Lung (tissue), 12 donors: ENCODE measurements around the gene CD69. TPM values are rescaled to one million over a fixed set of nuclear protein-coding genes. Genes with fewer than 3 reads are reported as not detected.
A peak's percentile ranks its signal among the peaks of the same experiment; 100 is the strongest.

Experiments used
- ATAC-seq: fragments of 200-7000 bp; cut with Tn5 transposase; one replicate; pipeline ENCODE4 v1.9.1; 2020; ENCODE audit warnings: moderate number of reproducible peaks; ENCODE audit not compliant: insufficient read depth, low FRiP score
- DNase-seq, 3 donors: peaks; one replicate each; pipeline ENCODE4 v3.0.0-alpha.2; 2013 to 2017
- H3K27ac ChIP-seq, 2 donors: one replicate each; pipeline ENCODE4 v1.5.1; 2013; ENCODE audit warnings: mild to moderate bottlenecking in 2 of 2, moderate library complexity in 2 of 2, control low read depth in 1 of 2, inconsistent platforms in 1 of 2, low read depth in 1 of 2, low read length in 1 of 2
- H3K27me3 ChIP-seq, 3 donors: one replicate each; pipeline ENCODE4 v1.5.1; 2013; ENCODE audit warnings: low read length in 2 of 3; ENCODE audit not compliant: control insufficient read depth in 3 of 3, insufficient read depth in 3 of 3
- H3K36me3 ChIP-seq, 4 donors: one replicate each; pipeline ENCODE4 v1.5.1; 2013; ENCODE audit warnings: low read length in 4 of 4, mild to moderate bottlenecking in 1 of 4, moderate library complexity in 1 of 4; ENCODE audit not compliant: control insufficient read depth in 4 of 4, insufficient read depth in 4 of 4
- H3K4me1 ChIP-seq, 5 donors: one replicate each; pipeline ENCODE4 v1.5.1; 2013; ENCODE audit warnings: low read length in 5 of 5, mild to moderate bottlenecking in 2 of 5, moderate library complexity in 1 of 5; ENCODE audit not compliant: control insufficient read depth in 5 of 5, insufficient read depth in 5 of 5
- H3K4me3 ChIP-seq: one replicate; pipeline ENCODE4 v1.5.1; 2013; ENCODE audit warnings: mild to moderate bottlenecking, control low read depth, moderate library complexity
- H3K9ac ChIP-seq, 2 donors: one replicate each; pipeline ENCODE4 v1.5.1; 2013; ENCODE audit warnings: low read length in 2 of 2, control low read depth in 1 of 2; ENCODE audit not compliant: insufficient read depth in 1 of 2
- H3K9me3 ChIP-seq, 4 donors: one replicate each; pipeline ENCODE4 v1.5.1; 2013; ENCODE audit warnings: low read length in 3 of 4, mild to moderate bottlenecking in 1 of 4, moderate library complexity in 1 of 4; ENCODE audit not compliant: control insufficient read depth in 4 of 4, insufficient read depth in 3 of 4
- WGBS, 2 donors: extraction: QIAGEN DNeasy Blood & Tissue Kit; methylation state at CpG; one replicate each; pipeline ENCODE4 v1.1.7; 2013; 5-methylcytosine and 5-hydroxymethylcytosine counted together
- polyA plus RNA-seq, 2 donors: library from polyadenylated mRNA; stranded (reverse); fragments of 200-250 nt; gene quantifications; one replicate each; pipeline ENCODE4 v1.2.1, GENCODE V29; 2013
- total RNA-seq, 2 donors: library from RNA; depleted of rRNA in 1 of 2; stranded (reverse); fragments of >200 nt in 1 of 2; gene quantifications; one replicate each; pipeline ENCODE4 v1.2.1, GENCODE V29; 2014 to 2021
- TF ChIP-seq, protein P1 (sequence below): IDR thresholded peaks from 2 replicates; pipeline ENCODE4 v1.5.1; 2012; ENCODE audit warnings: mild to moderate bottlenecking; ENCODE audit errors: control extremely low read depth, extremely low read depth
- donor health status: control.
- donor health status: control.
- donor health status: Bipolar disorder and iron deficiency.
- donor health status: healthy.
- donor health status: DM: yes; HTN: yes; CAD: no.

Gene CD69
- total and polyA plus RNA-seq, 4 donors: 3.9 to 17.4 (median 9.7) TPM

DNA sequence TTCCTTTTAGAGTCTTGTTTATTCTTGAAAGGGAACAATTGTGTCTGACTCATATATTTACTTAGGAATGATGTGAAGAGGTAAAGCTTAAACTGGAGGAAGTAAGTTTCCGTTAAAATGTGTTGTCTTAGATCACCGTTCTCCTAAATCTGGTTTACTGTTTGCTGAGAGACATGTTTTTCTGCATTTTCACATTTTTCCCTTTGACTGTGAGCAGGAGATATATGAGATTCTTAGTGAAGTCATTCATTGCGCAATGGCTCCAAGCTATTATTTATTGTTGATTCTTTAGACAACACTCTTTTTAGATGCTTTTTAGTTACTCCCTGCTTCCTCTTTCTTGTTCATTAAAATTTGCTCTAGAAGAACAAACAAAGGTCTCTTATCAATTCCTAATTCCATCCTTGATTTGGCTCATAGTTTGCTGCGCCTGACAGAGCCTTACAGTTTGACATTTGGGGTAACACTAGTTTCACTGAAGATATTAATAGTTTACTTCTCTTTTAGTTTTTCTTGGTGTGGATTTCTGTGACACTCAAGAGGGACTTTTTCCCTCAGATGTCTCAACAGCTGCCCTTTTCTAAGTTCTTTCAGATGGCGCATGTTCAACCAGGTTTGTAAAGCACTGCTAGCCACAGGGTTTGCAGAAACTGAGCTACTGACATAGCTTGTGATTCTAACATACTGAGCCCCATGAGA lies 39.2 kb downstream of the CD69 start:
- H3K27me3 ChIP-seq: no peaks in the 10 kb centered on the region
- ATAC-seq: no peak
- H3K36me3 ChIP-seq: no peaks in the 10 kb centered on the region
- H3K9ac ChIP-seq: no peak overlapping the region
- 58 to 60% methylated on average over 5 of the region's 5 CpGs for WGBS, 2 donors
- DNase-seq: peak in 2 of 3 donors; percentile 44 to 64
- H3K4me3 ChIP-seq: no peak overlapping the region
- TF ChIP-seq, protein P1, sequence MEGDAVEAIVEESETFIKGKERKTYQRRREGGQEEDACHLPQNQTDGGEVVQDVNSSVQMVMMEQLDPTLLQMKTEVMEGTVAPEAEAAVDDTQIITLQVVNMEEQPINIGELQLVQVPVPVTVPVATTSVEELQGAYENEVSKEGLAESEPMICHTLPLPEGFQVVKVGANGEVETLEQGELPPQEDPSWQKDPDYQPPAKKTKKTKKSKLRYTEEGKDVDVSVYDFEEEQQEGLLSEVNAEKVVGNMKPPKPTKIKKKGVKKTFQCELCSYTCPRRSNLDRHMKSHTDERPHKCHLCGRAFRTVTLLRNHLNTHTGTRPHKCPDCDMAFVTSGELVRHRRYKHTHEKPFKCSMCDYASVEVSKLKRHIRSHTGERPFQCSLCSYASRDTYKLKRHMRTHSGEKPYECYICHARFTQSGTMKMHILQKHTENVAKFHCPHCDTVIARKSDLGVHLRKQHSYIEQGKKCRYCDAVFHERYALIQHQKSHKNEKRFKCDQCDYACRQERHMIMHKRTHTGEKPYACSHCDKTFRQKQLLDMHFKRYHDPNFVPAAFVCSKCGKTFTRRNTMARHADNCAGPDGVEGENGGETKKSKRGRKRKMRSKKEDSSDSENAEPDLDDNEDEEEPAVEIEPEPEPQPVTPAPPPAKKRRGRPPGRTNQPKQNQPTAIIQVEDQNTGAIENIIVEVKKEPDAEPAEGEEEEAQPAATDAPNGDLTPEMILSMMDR: no peak
- peaks cover 0 to 18% (median 0%) of the 10 kb centered on the region in 5 donors for H3K4me1 ChIP-seq
- H3K9me3 ChIP-seq: no peaks in the 10 kb centered on the region
- H3K27ac ChIP-seq: no peak overlapping the region

DNA sequence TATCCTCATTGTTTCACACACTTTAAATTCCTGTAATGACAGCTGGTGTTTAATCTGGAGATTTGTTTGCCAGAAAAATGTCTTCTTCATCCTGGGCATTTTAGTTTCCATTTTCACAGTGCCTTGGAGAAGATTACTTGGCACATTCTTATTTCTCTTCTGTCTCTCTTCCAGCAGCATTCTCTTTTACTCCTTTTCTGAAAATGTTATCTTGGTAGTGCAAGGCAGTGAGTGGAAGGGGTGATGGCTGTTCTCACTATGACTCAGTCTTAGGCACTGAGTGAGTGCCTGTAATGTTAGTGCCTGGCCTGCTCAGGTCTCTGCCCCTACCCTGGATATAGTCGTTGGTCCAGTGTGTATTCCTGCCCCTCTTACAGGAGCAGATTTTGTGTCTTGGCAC lies 40.9 kb downstream of the CD69 start:
- Histone ChIP-seq H3K9me3 (no peaks in the 10 kb centered on the region), H3K9ac (no peak overlapping the region), H3K27ac (no peak overlapping the region), H3K36me3 (no peaks in the 10 kb centered on the region), H3K4me1 (peaks cover 0 to 18% (median 0%) of the 10 kb centered on the region in 5 donors), H3K27me3 (no peaks in the 10 kb centered on the region), H3K4me3 (no peak overlapping the region)
- ATAC-seq (no peak), DNase-seq (no peak)
- 71 to 90% methylated on average over 1 of the region's 1 CpG for WGBS, 2 donors
- TF ChIP-seq, protein P1: no peak

DNA sequence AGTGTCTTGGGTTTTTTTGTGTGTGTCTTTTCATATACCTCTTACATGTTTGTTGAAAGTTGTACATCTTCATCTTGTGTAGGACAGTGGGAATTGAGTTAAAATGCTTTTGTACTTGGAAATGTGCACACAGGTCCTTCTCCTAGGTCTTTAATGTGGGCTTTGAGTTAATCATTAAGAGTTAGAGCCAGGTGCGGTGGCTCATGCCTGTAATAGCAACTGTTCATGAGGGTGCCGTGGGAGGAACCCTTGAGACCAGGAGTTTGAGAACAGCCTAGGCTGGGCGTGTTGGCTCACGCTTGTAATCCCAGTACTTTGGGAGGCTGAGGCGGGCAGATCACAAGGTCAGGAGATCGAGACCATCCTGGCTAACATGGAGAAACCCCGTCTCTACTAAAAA lies 41.7 kb downstream of the CD69 start:
- peaks cover 0 to 18% (median 0%) of the 10 kb centered on the region in 5 donors for H3K4me1 ChIP-seq
- H3K4me3 ChIP-seq: no peak overlapping the region
- H3K9ac ChIP-seq: no peak overlapping the region
- no peaks in the 10 kb centered on the region for H3K9me3 ChIP-seq
- DNase-seq (no peak), ATAC-seq (no peak)
- no peaks in the 10 kb centered on the region for H3K27me3 ChIP-seq
- TF ChIP-seq, protein P1: no peak
- H3K36me3 ChIP-seq: no peaks in the 10 kb centered on the region
- WGBS, 2 donors: 87 to 94% methylated on average over 7 of the region's 7 CpGs
- no peak overlapping the region for H3K27ac ChIP-seq
